Brain microvascular endothelial cell (primary cell): ENCODE measurements around the gene TLR7.

Experiments used
- DNase-seq: peaks from one replicate; pipeline ENCODE4 v3.0.0-alpha.2; 2020
- H3K27ac ChIP-seq: fragments of 250-450 bp; sonication (Bioruptor Pico); 2 replicates; pipeline ENCODE4 v1.5.1; 2020; ENCODE audit warnings: mild to moderate bottlenecking, moderate library complexity
- H3K27me3 ChIP-seq: fragments of 250-450 bp; sonication (Bioruptor Pico); replicated peaks from 2 replicates; pipeline ENCODE4 v1.5.1; 2020; ENCODE audit warnings: mild to moderate bottlenecking
- H3K36me3 ChIP-seq: fragments of 250-450 bp; sonication (Bioruptor Pico); replicated peaks from 2 replicates; pipeline ENCODE4 v1.5.1; 2020; ENCODE audit warnings: mild to moderate bottlenecking
- H3K4me3 ChIP-seq: 2 replicates; pipeline ENCODE4 v1.5.1; 2011; ENCODE audit warnings: low read depth, mild to moderate bottlenecking, control low read depth, low read length, moderate library complexity
- in situ Hi-C: cut with HindIII; loops from 2 replicates; pipeline ENCODE4 v1.10.0; 2017; ENCODE audit warnings: low sequenced_read_pairs, low pct_ligation_motif_present
- TF ChIP-seq, protein P1 (sequence below): IDR thresholded peaks from 2 replicates; pipeline ENCODE4 v1.5.1; 2011; ENCODE audit warnings: low read depth, mild to moderate bottlenecking, moderate library complexity, low read length, control low read depth, inconsistent platforms; ENCODE audit errors: missing control alignments

Gene TLR7

DNA sequence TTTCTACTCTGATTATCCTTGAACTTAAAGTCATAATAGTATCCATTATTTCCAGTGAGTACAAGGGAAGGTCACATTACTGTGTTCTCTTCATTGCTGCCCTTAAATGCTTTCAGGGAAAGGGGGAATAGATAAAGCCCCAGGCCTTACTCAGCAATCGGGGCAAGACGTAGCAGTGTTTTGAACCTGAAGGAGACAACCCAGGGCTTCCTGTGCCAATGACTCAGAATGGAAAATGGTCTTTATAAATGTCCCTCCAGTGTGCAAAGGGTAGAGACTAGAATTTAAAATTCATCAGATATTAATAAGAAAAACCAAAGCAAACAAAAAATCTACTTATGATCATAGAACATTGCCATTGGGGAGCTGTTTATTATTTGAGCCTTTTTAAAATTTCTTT is 63.3 kb downstream of the TLR7 start:
- H3K27me3 ChIP-seq: no peaks in the 10 kb centered on the region
- H3K36me3 ChIP-seq: no peaks in the 10 kb centered on the region
- TF ChIP-seq, protein P1, sequence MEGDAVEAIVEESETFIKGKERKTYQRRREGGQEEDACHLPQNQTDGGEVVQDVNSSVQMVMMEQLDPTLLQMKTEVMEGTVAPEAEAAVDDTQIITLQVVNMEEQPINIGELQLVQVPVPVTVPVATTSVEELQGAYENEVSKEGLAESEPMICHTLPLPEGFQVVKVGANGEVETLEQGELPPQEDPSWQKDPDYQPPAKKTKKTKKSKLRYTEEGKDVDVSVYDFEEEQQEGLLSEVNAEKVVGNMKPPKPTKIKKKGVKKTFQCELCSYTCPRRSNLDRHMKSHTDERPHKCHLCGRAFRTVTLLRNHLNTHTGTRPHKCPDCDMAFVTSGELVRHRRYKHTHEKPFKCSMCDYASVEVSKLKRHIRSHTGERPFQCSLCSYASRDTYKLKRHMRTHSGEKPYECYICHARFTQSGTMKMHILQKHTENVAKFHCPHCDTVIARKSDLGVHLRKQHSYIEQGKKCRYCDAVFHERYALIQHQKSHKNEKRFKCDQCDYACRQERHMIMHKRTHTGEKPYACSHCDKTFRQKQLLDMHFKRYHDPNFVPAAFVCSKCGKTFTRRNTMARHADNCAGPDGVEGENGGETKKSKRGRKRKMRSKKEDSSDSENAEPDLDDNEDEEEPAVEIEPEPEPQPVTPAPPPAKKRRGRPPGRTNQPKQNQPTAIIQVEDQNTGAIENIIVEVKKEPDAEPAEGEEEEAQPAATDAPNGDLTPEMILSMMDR: no peak
- in situ Hi-C loops: no loop called here
- no peak for DNase-seq
- H3K4me3 ChIP-seq: no peak overlapping the region
- H3K27ac ChIP-seq: no peak overlapping the region

DNA sequence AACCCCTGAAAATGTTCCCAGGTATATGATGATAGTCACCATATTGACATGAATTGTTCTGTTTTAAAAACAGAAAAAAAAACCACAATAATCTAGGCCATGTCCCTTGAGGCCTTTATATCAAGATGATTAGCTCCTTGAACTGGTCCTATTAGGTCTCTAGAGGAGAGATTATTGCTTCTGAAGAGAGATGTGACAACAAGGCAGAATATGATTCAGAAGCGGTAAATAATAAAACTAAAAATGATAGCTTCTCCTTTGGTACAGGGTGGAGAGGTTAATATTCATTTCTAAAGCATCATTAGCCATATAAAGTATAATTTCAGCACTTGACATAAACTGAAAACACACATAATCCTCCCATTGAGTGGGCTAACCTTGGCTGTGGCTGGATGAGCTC is 65.4 kb downstream of the TLR7 start:
- in situ Hi-C loops: no loop called here
- no peak for DNase-seq
- TF ChIP-seq, protein P1: no peak
- Histone ChIP-seq H3K27ac (no peak overlapping the region), H3K4me3 (no peak overlapping the region), H3K27me3 (no peaks in the 10 kb centered on the region), H3K36me3 (no peaks in the 10 kb centered on the region)

DNA sequence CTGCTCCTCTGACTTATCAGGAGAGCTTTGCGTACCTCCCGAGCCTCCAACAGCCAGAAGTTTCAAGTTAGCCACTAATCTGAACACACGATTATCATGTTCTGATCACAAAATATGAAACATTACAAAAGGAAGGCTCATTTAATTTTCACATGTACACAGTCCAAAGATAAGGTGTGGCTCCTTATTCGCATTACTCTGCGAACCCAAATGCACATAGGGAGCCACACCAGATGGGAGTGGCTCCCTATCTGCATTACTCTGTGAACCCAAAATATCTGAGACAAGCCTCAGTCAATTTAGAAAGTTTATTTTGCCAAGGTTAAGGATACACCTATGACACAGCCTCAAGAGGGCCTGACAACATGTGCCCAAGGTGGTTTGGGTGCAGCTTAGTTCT is 68.0 kb downstream of the TLR7 start:
- H3K27me3 ChIP-seq: no peaks in the 10 kb centered on the region
- no peak for DNase-seq
- H3K27ac ChIP-seq: no peak overlapping the region
- no peaks in the 10 kb centered on the region for H3K36me3 ChIP-seq
- TF ChIP-seq, protein P1: no peak
- in situ Hi-C loops: no loop called here
- no peak overlapping the region for H3K4me3 ChIP-seq

DNA sequence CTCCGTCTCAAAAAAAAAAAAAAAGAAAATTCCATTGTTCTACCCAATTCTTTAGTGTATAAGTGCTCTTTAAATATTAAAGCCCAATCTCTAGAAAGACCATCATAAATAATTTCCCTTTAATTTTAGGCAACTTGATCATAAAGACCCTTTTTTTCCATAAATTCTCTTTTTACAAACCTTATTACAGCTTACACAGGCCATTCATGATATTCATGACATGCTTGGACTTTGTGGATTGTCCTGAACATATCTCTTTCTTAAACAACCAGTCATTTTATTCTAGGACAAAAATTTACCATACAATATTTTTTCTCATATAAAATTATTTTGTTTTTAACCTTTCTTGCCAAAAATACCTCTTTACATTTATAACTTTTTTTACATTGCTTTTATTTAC is 70.1 kb downstream of the TLR7 start:
- Histone ChIP-seq H3K27ac (no peak overlapping the region), H3K36me3 (no peaks in the 10 kb centered on the region), H3K27me3 (no peaks in the 10 kb centered on the region), H3K4me3 (no peak overlapping the region)
- no peak for DNase-seq
- in situ Hi-C loops: no loop called here
- TF ChIP-seq, protein P1: no peak
